B cell (primary cell): Measurements from ENCODE around the gene FAM168A. TPM values are rescaled to one million over a fixed set of nuclear protein-coding genes. Genes with fewer than 3 reads are reported as not detected.

ENCODE experiments used
- ATAC-seq: fragments of 200-7000 bp; cut with Tn5 transposase; one replicate; pipeline ENCODE4 v1.10.0; 2021; ENCODE audit warnings: low read depth, mild to moderate bottlenecking, moderate number of reproducible peaks, moderate library complexity
- CTCF ChIA-PET: fragments of 350-600 bp; sonication (Branson Sonifier 250); formaldehyde crosslinking; loops from one replicate; lab custom pipeline; 2021; ENCODE audit warnings: antibody characterized with exemption, inconsistent platforms; lab: Charles Lee
- POLR2A ChIA-PET: fragments of 350-600 bp; sonication (Branson Sonifier 250); formaldehyde crosslinking; loops from one replicate; lab custom pipeline; 2021; ENCODE audit warnings: antibody characterized with exemption; lab: Charles Lee
- DNase-seq: peaks from one replicate; pipeline ENCODE4 v3.0.0; 2013
- H2AFZ ChIP-seq: 2 replicates; pipeline ENCODE4 v1.6.1; 2012; ENCODE audit warnings: mild to moderate bottlenecking, low read depth, low read length; ENCODE audit not compliant: insufficient read depth, poor library complexity, severe bottlenecking
- H3K27ac ChIP-seq, 2 donors: 1 replicate in 1 of 2; 2 replicates in 1 of 2; pipeline ENCODE4 v1.5.1; 2012 to 2013; ENCODE audit warnings: low read length in 2 of 2, mild to moderate bottlenecking in 2 of 2, moderate library complexity in 1 of 2
- H3K27me3 ChIP-seq, 4 experiments: fragments of 200-600 bp in 1 of 4; sonication (generic) in 1 of 4; replicated peaks in 1 of 4; 1 replicate in 2 of 4; 2 replicates in 2 of 4; pipeline versions ENCODE4 v1.6.1 to v1.7.0; 2013 to 2016; ENCODE audit warnings: low read length in 3 of 4, mild to moderate bottlenecking in 2 of 4, mixed read lengths in 1 of 4, moderate library complexity in 1 of 4; ENCODE audit not compliant: insufficient read depth in 4 of 4, control insufficient read depth in 3 of 4; ENCODE audit errors: control extremely low read depth in 1 of 4
- H3K36me3 ChIP-seq, 2 experiments: replicated peaks in 1 of 2; 1 replicate in 1 of 2; 2 replicates in 1 of 2; pipeline versions ENCODE4 v1.6.1 to v1.7.1; 2013; ENCODE audit warnings: low read length in 1 of 2; ENCODE audit not compliant: insufficient read depth in 2 of 2, control insufficient read depth in 1 of 2; ENCODE audit errors: control extremely low read depth in 1 of 2, extremely low read depth in 1 of 2
- H3K4me1 ChIP-seq, 2 donors: fragments of 200-600 bp in 1 of 2; sonication (generic) in 1 of 2; 1 replicate in 1 of 2; 2 replicates in 1 of 2; pipeline versions ENCODE4 v1.5.1 to v1.6.1; 2013 to 2017; ENCODE audit warnings: low read length in 2 of 2; ENCODE audit not compliant: control insufficient read depth in 2 of 2, insufficient read depth in 2 of 2
- H3K4me2 ChIP-seq: replicated peaks from 2 replicates; pipeline ENCODE3; 2012; ENCODE audit warnings: mild to moderate bottlenecking, low read depth, low read length; ENCODE audit not compliant: poor library complexity, severe bottlenecking
- H3K4me3 ChIP-seq, 5 experiments: fragments of 200-600 bp in 1 of 5; sonication (generic) in 1 of 5; 1 replicate in 3 of 5; 2 replicates in 2 of 5; pipeline versions ENCODE4 v1.5.1 to v1.7.0; 2011 to 2016; ENCODE audit warnings: low read length in 4 of 5, mild to moderate bottlenecking in 4 of 5, low read depth in 2 of 5, control low read depth in 1 of 5, moderate library complexity in 1 of 5; ENCODE audit not compliant: insufficient read depth in 1 of 5; ENCODE audit errors: control extremely low read depth in 1 of 5, extremely low read depth in 1 of 5
- H3K79me2 ChIP-seq: fragments of 200-600 bp; sonication (generic); one replicate; pipeline ENCODE4 v1.6.0; 2016; ENCODE audit warnings: low read length; ENCODE audit not compliant: control insufficient read depth, insufficient read depth
- H3K9ac ChIP-seq: fragments of 200-600 bp; sonication (generic); 2 replicates; pipeline ENCODE4 v1.6.1; 2017; ENCODE audit warnings: mild to moderate bottlenecking, low read length, moderate library complexity
- H3K9me3 ChIP-seq, 3 donors: one replicate each; pipeline versions ENCODE4 v1.6.1 to v1.7.1; 2013; ENCODE audit warnings: low read length in 2 of 3; ENCODE audit not compliant: control insufficient read depth in 2 of 3, insufficient read depth in 1 of 3; ENCODE audit errors: control extremely low read depth in 1 of 3
- H4K20me1 ChIP-seq: 2 replicates; pipeline ENCODE4 v1.6.0; 2012; ENCODE audit warnings: mild to moderate bottlenecking, low read length; ENCODE audit not compliant: insufficient read depth, control insufficient read depth, poor library complexity, severe bottlenecking
- H3K27ac Mint-ChIP-seq: one replicate; pipeline ENCODE4 v1.8.0; 2021; ENCODE audit warnings: mixed read lengths
- H3K27me3 Mint-ChIP-seq: one replicate; pipeline ENCODE4 v1.8.0; 2021; ENCODE audit warnings: mixed read lengths
- H3K4me1 Mint-ChIP-seq: one replicate; pipeline ENCODE4 v1.8.0; 2021; ENCODE audit warnings: mixed read lengths
- H3K4me3 Mint-ChIP-seq: one replicate; pipeline ENCODE4 v1.8.0; 2021; ENCODE audit warnings: mixed read lengths
- H3K9me3 Mint-ChIP-seq: one replicate; pipeline ENCODE4 v1.8.0; 2022; ENCODE audit warnings: mixed read lengths; ENCODE audit not compliant: insufficient read depth
- EZH2 ChIP-seq: IDR thresholded peaks from 2 replicates; pipeline ENCODE4 v1.6.1; 2012; ENCODE audit warnings: borderline replicate concordance, low read depth, mild to moderate bottlenecking, moderate library complexity, low read length; ENCODE audit not compliant: insufficient read depth, poor library complexity, severe bottlenecking
- WGBS: methylation state at CpG from one replicate; pipeline ENCODE4 v1.1.5; 2013; ENCODE audit warnings: missing lambda C conversion rate; ENCODE audit not compliant: insufficient coverage; 5-methylcytosine and 5-hydroxymethylcytosine counted together
- intact Hi-C: fragments of 100-400 bp; cut with micrococcal nuclease; formaldehyde crosslinking; loops from one replicate; pipeline ENCODE4 v1.10.0; 2022
- polyA plus RNA-seq: library from polyadenylated mRNA; depleted of rRNA; stranded (reverse); fragments of >200 nt; gene quantifications from 2 replicates; pipeline ENCODE4 v1.2.3, GENCODE V29; 2012
- small RNA-seq: library from RNA; depleted of rRNA; stranded (forward); fragments of <200 nt; gene quantifications from one replicate; pipeline ENCODE3, GENCODE V24; 2012; ENCODE audit warnings: low replicate concordance, low read depth; ENCODE audit not compliant: insufficient read length
- total RNA-seq, 2 donors: library from RNA; stranded (reverse); fragments of 120-200 nt in 1 of 2; gene quantifications; 1 replicate in 1 of 2; 2 replicates in 1 of 2; pipeline versions ENCODE4 v1.2.3 to v1.2.4, GENCODE V29; 2013 to 2022
- TF ChIP-seq, protein P1 (sequence below): fragments of 200-600 bp; IDR thresholded peaks from one replicate; pipeline ENCODE4 v1.8.0; 2022; ENCODE audit warnings: antibody characterized with exemption, mild to moderate bottlenecking

FAM168A gene
- total and polyA plus RNA-seq, 2 donors (not counting 1 experiment from before 2014, with no cell fraction given), result 11.0 to 26.8 TPM

- Histone ChIP-seq H4K20me1 (no peaks in the 10 kb centered on the region), H3K4me3 (no peak overlapping the region), H3K4me2 (no peak overlapping the region), H3K27ac (peak overlapping the region in 1 of 2 donors; percentile 46), H2AFZ (peak overlapping the region; percentile 71), H3K79me2 (no peaks in the 10 kb centered on the region), H3K27me3 (no peaks in the 10 kb centered on the region), H3K36me3 (no peaks in the 10 kb centered on the region), H3K9me3 (no peaks in the 10 kb centered on the region), H3K9ac (no peak overlapping the region), H3K4me1 (peaks cover 0 to 4% of the 10 kb centered on the region in 2 donors)
- Mint-ChIP-seq H3K27me3 (peaks cover 5% of the 10 kb centered on the region), H3K27ac (peak overlapping the region; percentile 41), H3K4me3 (no peak overlapping the region), H3K4me1 (peaks cover 11% of the 10 kb centered on the region), H3K9me3 (no peaks in the 10 kb centered on the region)
- peak; percentile 96 for ATAC-seq
- POLR2A ChIA-PET, result interaction anchor here (1.0 to 1.3 kb wide), 2 partner anchors 34 to 42 kb away, joined by 3 to 11 read pairs; no protein-coding TSS in a partner anchor
- 40% methylated on average over 15 of the region's 16 CpGs for WGBS
- CTCF ChIA-PET, result interaction anchor here (0.6 to 9.3 kb wide), 45 partner anchors 9 to 314 kb away, joined by 3 to 352 read pairs (median 4); partner anchors contain the start of genes FAM168A and RELT
- DNase-seq, result peak; percentile 85
- TF ChIP-seq EZH2, result no peak
- TF ChIP-seq, protein P1, sequence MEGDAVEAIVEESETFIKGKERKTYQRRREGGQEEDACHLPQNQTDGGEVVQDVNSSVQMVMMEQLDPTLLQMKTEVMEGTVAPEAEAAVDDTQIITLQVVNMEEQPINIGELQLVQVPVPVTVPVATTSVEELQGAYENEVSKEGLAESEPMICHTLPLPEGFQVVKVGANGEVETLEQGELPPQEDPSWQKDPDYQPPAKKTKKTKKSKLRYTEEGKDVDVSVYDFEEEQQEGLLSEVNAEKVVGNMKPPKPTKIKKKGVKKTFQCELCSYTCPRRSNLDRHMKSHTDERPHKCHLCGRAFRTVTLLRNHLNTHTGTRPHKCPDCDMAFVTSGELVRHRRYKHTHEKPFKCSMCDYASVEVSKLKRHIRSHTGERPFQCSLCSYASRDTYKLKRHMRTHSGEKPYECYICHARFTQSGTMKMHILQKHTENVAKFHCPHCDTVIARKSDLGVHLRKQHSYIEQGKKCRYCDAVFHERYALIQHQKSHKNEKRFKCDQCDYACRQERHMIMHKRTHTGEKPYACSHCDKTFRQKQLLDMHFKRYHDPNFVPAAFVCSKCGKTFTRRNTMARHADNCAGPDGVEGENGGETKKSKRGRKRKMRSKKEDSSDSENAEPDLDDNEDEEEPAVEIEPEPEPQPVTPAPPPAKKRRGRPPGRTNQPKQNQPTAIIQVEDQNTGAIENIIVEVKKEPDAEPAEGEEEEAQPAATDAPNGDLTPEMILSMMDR, result peak; percentile 97
- intact Hi-C loops, result loop anchor here (1.0 kb wide), 3 partner anchors 25 to 310 kb away; partner anchors contain the start of gene RELT
These were observed 246.8 kb downstream of the FAM168A start for GRCh38 chr11:73350908-73351636.

Small RNAs within 50 kb of the gene (small RNA-seq; reads per million reads assigned to genes)
- gene AP000763.2 (not detected), gene HMGN2P38 (not detected)

Other genes starting within 250 kb of the FAM168A start
- gene RELT, start 221.7 kb downstream of the FAM168A start, total RNA-seq, result 92.4 and 97.1 TPM in 2 replicates
- gene RELT, start 221.7 kb downstream of the FAM168A start, polyA plus RNA-seq, result 71.6 and 158 TPM in 2 replicates
- 16.7 and 25.2 TPM in 2 replicates for gene PLEKHB1, start 48.5 kb upstream of the FAM168A start, total RNA-seq
- gene PLEKHB1, start 48.5 kb upstream of the FAM168A start, polyA plus RNA-seq, result 5.7 and 13.8 TPM in 2 replicates
- gene RAB6A, start 163.0 kb upstream of the FAM168A start, total RNA-seq, result 70.5 and 80.5 TPM in 2 replicates
- 17.2 and 21.6 TPM in 2 replicates for gene RAB6A, start 163.0 kb upstream of the FAM168A start, polyA plus RNA-seq
- gene MRPL48, start 189.8 kb upstream of the FAM168A start, total RNA-seq, result 26.6 and 28.3 TPM in 2 replicates
- 19.1 and 19.4 TPM in 2 replicates for gene MRPL48, start 189.8 kb upstream of the FAM168A start, polyA plus RNA-seq